ENCODE measurements around the gene UPF3A. TPM values are rescaled to one million over a fixed set of nuclear protein-coding genes. Genes with fewer than 3 reads are reported as not detected.

UPF3A gene
- total RNA-seq, 1 experiment from 2014 or later = 63.5 TPM

- BruUV-seq (replicated peaks) = no TSS peak
- DNase-seq (ENCODE audit: unreplicated experiment) = no peak
- CTCF ChIA-PET = interaction anchor here (0.5 kb wide), 1 partner anchor 20 kb away, joined by 3 read pairs; no protein-coding TSS in a partner anchor
- no peaks in the 10 kb centered on the region for H3K9me3 Mint-ChIP-seq (ENCODE audit: unreplicated experiment)
- POLR2A ChIA-PET = interaction anchor here (2.9 kb wide), 1 partner anchor 9 kb away, joined by 8 read pairs; no protein-coding TSS in a partner anchor
- intact Hi-C loops (cut with micrococcal nuclease) = no loop called here
- no peaks in the 10 kb centered on the region for H3K4me1 Mint-ChIP-seq (ENCODE audit: insufficient read depth, unreplicated experiment)
- H3K36me3 Mint-ChIP-seq (ENCODE audit: insufficient read depth, unreplicated experiment) = peaks cover 58% of the 10 kb centered on the region
- TF ChIP-seq CTCF (IDR thresholded peaks at IDR 0.05; ENCODE audit: unreplicated experiment) = no peak
- H3K27ac Mint-ChIP-seq (ENCODE audit: low read depth, unreplicated experiment) = no peak overlapping the region
- H3K27me3 Mint-ChIP-seq (ENCODE audit: insufficient read depth, unreplicated experiment) = no peaks in the 10 kb centered on the region
- no peak overlapping the region for H3K4me3 Mint-ChIP-seq (ENCODE audit: unreplicated experiment)
Measured at GRCh38 chr13:114304346-114305034, 23.1 kb downstream of the UPF3A start.

GRCh38 chr13:114309086-114309485 is 27.7 kb downstream of the UPF3A start:
- Mint-ChIP-seq H3K27ac (ENCODE audit: low read depth, unreplicated experiment) (no peak overlapping the region), H3K36me3 (ENCODE audit: insufficient read depth, unreplicated experiment) (peaks cover 28% of the 10 kb centered on the region), H3K27me3 (ENCODE audit: insufficient read depth, unreplicated experiment) (no peaks in the 10 kb centered on the region), H3K4me3 (ENCODE audit: unreplicated experiment) (no peak overlapping the region), H3K4me1 (ENCODE audit: insufficient read depth, unreplicated experiment) (peaks cover 12% of the 10 kb centered on the region), H3K9me3 (ENCODE audit: unreplicated experiment) (no peaks in the 10 kb centered on the region)
- CTCF ChIA-PET = no interaction called here
- no peak for DNase-seq (ENCODE audit: unreplicated experiment)
- POLR2A ChIA-PET = interaction anchor here (2.7 kb wide), 1 partner anchor 28 kb away, joined by 9 read pairs; the partner anchor contains the start of gene UPF3A
- BruUV-seq (replicated peaks) = no TSS peak
- no peak for TF ChIP-seq CTCF (IDR thresholded peaks at IDR 0.05; ENCODE audit: unreplicated experiment)
- intact Hi-C loops (cut with micrococcal nuclease) = no loop called here

- no peak for DNase-seq (ENCODE audit: unreplicated experiment)
- CTCF ChIA-PET = interaction anchor here (1.1 kb wide), 1 partner anchor 11 kb away, joined by 3 read pairs; no protein-coding TSS in a partner anchor
- H3K27me3 Mint-ChIP-seq (ENCODE audit: insufficient read depth, unreplicated experiment) = no peaks in the 10 kb centered on the region
- peaks cover 21% of the 10 kb centered on the region for H3K36me3 Mint-ChIP-seq (ENCODE audit: insufficient read depth, unreplicated experiment)
- H3K4me3 Mint-ChIP-seq (ENCODE audit: unreplicated experiment) = no peak overlapping the region
- TF ChIP-seq CTCF (IDR thresholded peaks at IDR 0.05; ENCODE audit: unreplicated experiment) = no peak
- peaks cover 13% of the 10 kb centered on the region for H3K4me1 Mint-ChIP-seq (ENCODE audit: insufficient read depth, unreplicated experiment)
- intact Hi-C loops (cut with micrococcal nuclease) = no loop called here
- BruUV-seq (replicated peaks) = no TSS peak
- H3K27ac Mint-ChIP-seq (ENCODE audit: low read depth, unreplicated experiment) = no peak overlapping the region
- no peaks in the 10 kb centered on the region for H3K9me3 Mint-ChIP-seq (ENCODE audit: unreplicated experiment)
- POLR2A ChIA-PET = interaction anchor here (2.7 kb wide), 1 partner anchor 29 kb away, joined by 9 read pairs; the partner anchor contains the start of gene UPF3A
Measured at GRCh38 chr13:114309806-114310410, 28.5 kb downstream of the UPF3A start.

GRCh38 chr13:114310956-114311355 is 29.6 kb downstream of the UPF3A start:
- Mint-ChIP-seq H3K36me3 (ENCODE audit: insufficient read depth, unreplicated experiment) (peaks cover 15% of the 10 kb centered on the region), H3K27ac (ENCODE audit: low read depth, unreplicated experiment) (no peak overlapping the region), H3K27me3 (ENCODE audit: insufficient read depth, unreplicated experiment) (no peaks in the 10 kb centered on the region), H3K4me3 (ENCODE audit: unreplicated experiment) (no peak overlapping the region), H3K4me1 (ENCODE audit: insufficient read depth, unreplicated experiment) (peaks cover 21% of the 10 kb centered on the region), H3K9me3 (ENCODE audit: unreplicated experiment) (no peaks in the 10 kb centered on the region)
- POLR2A ChIA-PET = interaction anchor here (0.6 to 2.7 kb wide), 3 partner anchors 22 to 30 kb away, joined by 3 to 9 read pairs (median 3); partner anchors contain the start of gene UPF3A
- TF ChIP-seq CTCF (IDR thresholded peaks at IDR 0.05; ENCODE audit: unreplicated experiment) = no peak
- DNase-seq (ENCODE audit: unreplicated experiment) = no peak
- intact Hi-C loops (cut with micrococcal nuclease) = no loop called here
- BruUV-seq (replicated peaks) = no TSS peak
- CTCF ChIA-PET = interaction anchor here (0.7 to 1.1 kb wide), 2 partner anchors 12 to 844 kb away, joined by 3 read pairs; no protein-coding TSS in a partner anchor
